ENCODE data around the gene SUV39H1.
"Not testable (repeated sequence)": the region's sequence is repeated elsewhere in the genome, so short reads cannot be mapped to it uniquely, and the experiment has no call there.

Gene SUV39H1

GRCh38 chrX:48696301-48696908 lies at the start of gene SUV39H1:
Gene SUV39H1 (plus strand): TSS chrX:48696734. CDS start chrX:48696785, 51 bp downstream.
- no peak for TF ChIP-seq CTCF (conservative IDR thresholded peaks at IDR 0.05; ENCODE audit: low read length)
- H3K4me3 ChIP-seq (ENCODE audit: low read length): peak within 1 kb of the TSS; percentile 69
- peak; percentile 84 for DNase-seq (ENCODE audit: low read depth)

- peak; percentile 65 for DNase-seq (ENCODE audit: low read depth)
- peak; percentile 48 for TF ChIP-seq CTCF (conservative IDR thresholded peaks at IDR 0.05; ENCODE audit: low read length)
Observed at GRCh38 chrX:48648336-48648751, 48.2 kb upstream of the SUV39H1 start.

GRCh38 chrX:48649102-48649501 lies 47.4 kb upstream of the SUV39H1 start:
- H3K4me3 ChIP-seq (ENCODE audit: low read length): no peak overlapping the region
- no peak for TF ChIP-seq CTCF (conservative IDR thresholded peaks at IDR 0.05; ENCODE audit: low read length)
- DNase-seq (ENCODE audit: low read depth): no peak

More at GRCh38 chrX:48648336-48648751, 48.2 kb upstream of the SUV39H1 start:
- no peak overlapping the region for H3K4me3 ChIP-seq (ENCODE audit: low read length)

- not testable (repeated sequence) for DNase-seq (ENCODE audit: low read depth); H3K4me3 ChIP-seq (ENCODE audit: low read length)
Observed at GRCh38 chrX:48652055-48652579, 44.4 kb upstream of the SUV39H1 start.

GRCh38 chrX:48654746-48655145 lies 41.8 kb upstream of the SUV39H1 start:
- not testable (repeated sequence) for DNase-seq (ENCODE audit: low read depth); H3K4me3 ChIP-seq (ENCODE audit: low read length)

GRCh38 chrX:48659686-48660085 lies 36.8 kb upstream of the SUV39H1 start:
- not testable (repeated sequence) for DNase-seq (ENCODE audit: low read depth); H3K4me3 ChIP-seq (ENCODE audit: low read length)

GRCh38 chrX:48663241-48663640 lies 33.3 kb upstream of the SUV39H1 start:
- no peak for TF ChIP-seq CTCF (conservative IDR thresholded peaks at IDR 0.05; ENCODE audit: low read length)
- no peak overlapping the region for H3K4me3 ChIP-seq (ENCODE audit: low read length)
- no peak for DNase-seq (ENCODE audit: low read depth)

GRCh38 chrX:48664156-48664555 lies 32.4 kb upstream of the SUV39H1 start:
- no peak overlapping the region for H3K4me3 ChIP-seq (ENCODE audit: low read length)
- TF ChIP-seq CTCF (conservative IDR thresholded peaks at IDR 0.05; ENCODE audit: low read length): no peak
- no peak for DNase-seq (ENCODE audit: low read depth)

- H3K4me3 ChIP-seq (ENCODE audit: low read length): no peak overlapping the region
- peak; percentile 16 for DNase-seq (ENCODE audit: low read depth)
- no peak for TF ChIP-seq CTCF (conservative IDR thresholded peaks at IDR 0.05; ENCODE audit: low read length)
Observed at GRCh38 chrX:48665991-48666390, 30.5 kb upstream of the SUV39H1 start.

All from AG10803 (cell line).